GM18505 (cell line): ENCODE results near the gene KATNB1.

Source experiments
- ATAC-seq: cut with Tn5 transposase; IDR thresholded peaks from one replicate; pipeline ENCODE4 v1.9.1; 2021; ENCODE audit not compliant: unreplicated experiment
- POLR2A ChIP-seq: IDR thresholded peaks from 4 replicates; pipeline ENCODE4 v1.6.1; 2011; ENCODE audit warnings: borderline replicate concordance; ENCODE audit not compliant: insufficient read depth, insufficient read length; ENCODE audit errors: extremely low read depth

Gene KATNB1

GRCh38 chr16:57735755-57736418, at the start of gene KATNB1:
Gene KATNB1, plus strand, starts transcription at chr16:57735770. Its CDS starts 1,474 bp downstream, at chr16:57737244.
- ATAC-seq, result no peak
- TF ChIP-seq POLR2A, result no peak

- no peak for TF ChIP-seq POLR2A
These were observed 49.0 kb upstream of the KATNB1 start for GRCh38 chr16:57686577-57686976.

GRCh38 chr16:57687363-57687929, 48.1 kb upstream of the KATNB1 start:
- no peak for ATAC-seq
- TF ChIP-seq POLR2A, result no peak

More at GRCh38 chr16:57686577-57686976, 49.0 kb upstream of the KATNB1 start:
- ATAC-seq, result no peak

GRCh38 chr16:57688487-57688986, 47.0 kb upstream of the KATNB1 start:
- no peak for TF ChIP-seq POLR2A
- no peak for ATAC-seq

GRCh38 chr16:57688987-57689761, 46.4 kb upstream of the KATNB1 start:
- ATAC-seq, result no peak
- no peak for TF ChIP-seq POLR2A

- ATAC-seq, result peak; percentile 78
- peak; percentile 28 for TF ChIP-seq POLR2A
These were observed 45.6 kb upstream of the KATNB1 start for GRCh38 chr16:57689762-57690558.

- TF ChIP-seq POLR2A, result no peak
These were observed 44.6 kb upstream of the KATNB1 start for GRCh38 chr16:57690782-57691471.

GRCh38 chr16:57692636-57693035, 42.9 kb upstream of the KATNB1 start:
- ATAC-seq, result no peak

More at GRCh38 chr16:57690782-57691471, 44.6 kb upstream of the KATNB1 start:
- no peak for ATAC-seq

GRCh38 chr16:57693550-57693949, 42.0 kb upstream of the KATNB1 start:
- no peak for ATAC-seq
- TF ChIP-seq POLR2A, result no peak

More at GRCh38 chr16:57692636-57693035, 42.9 kb upstream of the KATNB1 start:
- no peak for TF ChIP-seq POLR2A

GRCh38 chr16:57694231-57694724, 41.3 kb upstream of the KATNB1 start:
- no peak for TF ChIP-seq POLR2A
- no peak for ATAC-seq

GRCh38 chr16:57694725-57695679, 40.6 kb upstream of the KATNB1 start, which contains the start of gene DRC7:
Gene DRC7, plus strand, starts transcription at chr16:57694806. Its CDS starts 3,144 bp downstream, at chr16:57697950.
- no peak for TF ChIP-seq POLR2A
- no peak for ATAC-seq
